ENCODE measurements around the gene MKI67. TPM values are rescaled to one million over a fixed set of nuclear protein-coding genes. Genes with fewer than 3 reads are reported as not detected.

Gene MKI67
- total RNA-seq, 1 experiment from 2014 or later: 111 TPM

DNA sequence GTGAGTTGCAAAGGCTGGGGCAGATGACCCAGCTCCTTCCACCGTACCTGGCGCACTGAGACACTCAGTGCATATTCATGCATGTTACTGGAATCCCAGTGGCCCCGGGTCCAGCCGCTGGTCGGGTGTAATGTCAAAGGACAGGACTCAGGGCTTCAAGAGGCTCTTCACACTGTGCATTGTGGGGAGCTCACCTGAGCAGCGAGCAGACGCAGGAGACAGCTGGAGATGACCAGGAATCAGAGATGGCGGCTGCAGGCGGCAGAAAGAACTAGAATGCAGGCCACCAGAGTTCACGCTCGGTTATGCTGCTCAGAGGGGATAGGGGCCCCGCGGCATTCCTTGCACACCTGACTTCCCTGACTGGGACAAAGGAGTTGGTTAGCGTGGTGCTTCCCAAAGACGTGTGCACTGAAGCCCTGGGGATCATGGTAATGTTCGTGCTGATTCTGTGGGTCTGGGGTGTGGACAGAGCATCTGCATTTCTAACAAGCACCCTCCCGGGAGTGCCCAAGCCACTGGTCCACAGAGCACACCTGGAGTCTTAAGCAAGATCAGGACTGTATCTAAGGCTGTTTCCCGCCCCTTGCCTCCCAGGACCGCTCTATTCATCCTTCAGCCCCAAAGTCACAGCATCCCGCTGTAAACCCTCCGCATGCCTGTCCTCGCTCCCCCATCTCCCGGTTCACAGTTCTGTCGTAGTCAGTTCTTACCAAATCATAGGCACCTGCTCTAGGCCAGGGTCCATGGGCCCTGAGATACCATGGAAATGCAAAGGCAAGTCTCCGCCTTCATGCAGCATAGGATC lies 71.0 kb downstream of the MKI67 start:
- CTCF ChIA-PET: no interaction called here
- peak in 1 of 2 experiments; percentile 14 for DNase-seq
- Histone ChIP-seq H3K36me3 (ENCODE audit: control insufficient read depth, insufficient read depth, low read length) (no peaks in the 10 kb centered on the region), H3K4me1 (no peaks in the 10 kb centered on the region), H3K4me3 (ENCODE audit: low read depth, low read length) (no peak overlapping the region), H3K27me3 (replicated peaks; ENCODE audit: control insufficient read depth, insufficient read depth, low read length) (no peaks in the 10 kb centered on the region), H3K9me3 (no peaks in the 10 kb centered on the region)
- POLR2A ChIA-PET: no interaction called here
- no TSS peak for BruUV-seq (replicated peaks)
- Mint-ChIP-seq H3K36me3 (ENCODE audit: insufficient read depth, unreplicated experiment) (no peaks in the 10 kb centered on the region), H3K9me3 (ENCODE audit: unreplicated experiment) (no peaks in the 10 kb centered on the region), H3K4me1 (ENCODE audit: low read depth, unreplicated experiment) (no peaks in the 10 kb centered on the region), H3K27me3 (ENCODE audit: insufficient read depth, unreplicated experiment) (peaks cover 3% of the 10 kb centered on the region), H3K27ac (ENCODE audit: unreplicated experiment) (no peak overlapping the region), H3K4me3 (ENCODE audit: unreplicated experiment) (no peak overlapping the region)
- intact Hi-C loops (cut with micrococcal nuclease; ENCODE audit: unreplicated experiment): no loop called here
- TF ChIP-seq CTCF (IDR thresholded peaks at IDR 0.05; ENCODE audit: insufficient read depth in 1 of 2, low read depth in 1 of 2, low read length in 1 of 2, severe bottlenecking in 1 of 2, unreplicated experiment in 1 of 2): no peak

DNA sequence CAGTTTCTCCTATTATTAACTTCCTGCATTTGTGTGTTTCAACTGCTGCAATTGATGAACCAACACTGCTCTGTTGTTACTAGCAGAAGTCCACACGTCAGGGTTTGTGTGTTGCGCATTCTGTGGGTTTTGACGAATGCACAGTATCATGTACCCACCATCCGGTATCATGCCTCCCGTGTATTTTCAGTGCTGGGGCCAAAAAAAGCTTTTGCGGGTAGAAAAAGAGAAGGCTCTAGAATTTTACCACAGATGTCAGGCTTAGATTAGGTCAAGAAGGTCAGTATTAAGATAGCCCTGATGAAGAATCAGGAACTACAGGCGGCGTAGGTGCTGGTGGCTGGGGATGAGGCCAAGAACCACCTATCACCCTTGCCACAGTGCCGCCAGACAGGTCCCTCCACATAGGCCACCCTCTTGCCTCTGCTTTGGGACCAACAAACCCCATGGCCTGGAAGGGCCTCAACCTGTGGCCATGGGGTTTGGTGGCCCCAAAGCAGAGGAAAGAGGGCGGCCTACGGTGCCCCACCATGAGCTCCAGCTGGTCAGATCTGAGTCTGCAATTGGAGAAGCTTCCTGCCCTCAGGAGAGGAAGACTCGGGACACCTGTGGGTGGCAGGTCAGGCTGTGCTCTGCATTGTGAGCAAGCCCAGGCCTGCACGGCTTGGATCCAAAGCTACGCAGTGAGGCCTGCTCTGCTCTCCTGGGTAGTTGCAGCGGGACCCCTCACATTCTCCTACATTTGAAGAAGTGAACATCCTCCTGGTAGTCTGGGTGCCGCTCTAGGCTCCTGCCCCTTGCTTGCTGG lies 71.9 kb downstream of the MKI67 start:
- no TSS peak for BruUV-seq (replicated peaks)
- H3K9me3 Mint-ChIP-seq (ENCODE audit: unreplicated experiment): no peaks in the 10 kb centered on the region
- no peak for TF ChIP-seq CTCF (IDR thresholded peaks at IDR 0.05; ENCODE audit: insufficient read depth in 1 of 2, low read depth in 1 of 2, low read length in 1 of 2, severe bottlenecking in 1 of 2, unreplicated experiment in 1 of 2)
- H3K9me3 ChIP-seq: no peaks in the 10 kb centered on the region
- H3K36me3 ChIP-seq (ENCODE audit: control insufficient read depth, insufficient read depth, low read length): no peaks in the 10 kb centered on the region
- ChIA-PET CTCF (no interaction called here), POLR2A (no interaction called here)
- no peaks in the 10 kb centered on the region for H3K36me3 Mint-ChIP-seq (ENCODE audit: insufficient read depth, unreplicated experiment)
- intact Hi-C loops (cut with micrococcal nuclease; ENCODE audit: unreplicated experiment): no loop called here
- no peak overlapping the region for H3K4me3 Mint-ChIP-seq (ENCODE audit: unreplicated experiment)
- H3K4me1 Mint-ChIP-seq (ENCODE audit: low read depth, unreplicated experiment): no peaks in the 10 kb centered on the region
- no peak overlapping the region for H3K27ac Mint-ChIP-seq (ENCODE audit: unreplicated experiment)
- no peaks in the 10 kb centered on the region for H3K27me3 ChIP-seq (replicated peaks; ENCODE audit: control insufficient read depth, insufficient read depth, low read length)
- DNase-seq: no peak
- H3K27me3 Mint-ChIP-seq (ENCODE audit: insufficient read depth, unreplicated experiment): peaks cover 3% of the 10 kb centered on the region
- H3K4me1 ChIP-seq: no peaks in the 10 kb centered on the region
- H3K4me3 ChIP-seq (ENCODE audit: low read depth, low read length): no peak overlapping the region

GRCh38 chr10:128053356-128053755 lies 72.9 kb downstream of the MKI67 start:
- Histone ChIP-seq H3K36me3 (ENCODE audit: control insufficient read depth, insufficient read depth, low read length) (no peaks in the 10 kb centered on the region), H3K27me3 (replicated peaks; ENCODE audit: control insufficient read depth, insufficient read depth, low read length) (no peaks in the 10 kb centered on the region), H3K9me3 (no peaks in the 10 kb centered on the region), H3K4me3 (ENCODE audit: low read depth, low read length) (no peak overlapping the region), H3K4me1 (no peaks in the 10 kb centered on the region)
- DNase-seq: peak in 1 of 2 experiments; percentile 8
- H3K27ac Mint-ChIP-seq (ENCODE audit: unreplicated experiment): no peak overlapping the region
- BruUV-seq (replicated peaks): no TSS peak
- H3K9me3 Mint-ChIP-seq (ENCODE audit: unreplicated experiment): no peaks in the 10 kb centered on the region
- intact Hi-C loops (cut with micrococcal nuclease; ENCODE audit: unreplicated experiment): no loop called here
- no peak for TF ChIP-seq CTCF (IDR thresholded peaks at IDR 0.05; ENCODE audit: insufficient read depth in 1 of 2, low read depth in 1 of 2, low read length in 1 of 2, severe bottlenecking in 1 of 2, unreplicated experiment in 1 of 2)
- ChIA-PET POLR2A (no interaction called here), CTCF (no interaction called here)
- no peaks in the 10 kb centered on the region for H3K4me1 Mint-ChIP-seq (ENCODE audit: low read depth, unreplicated experiment)
- H3K27me3 Mint-ChIP-seq (ENCODE audit: insufficient read depth, unreplicated experiment): peaks cover 3% of the 10 kb centered on the region
- no peaks in the 10 kb centered on the region for H3K36me3 Mint-ChIP-seq (ENCODE audit: insufficient read depth, unreplicated experiment)
- no peak overlapping the region for H3K4me3 Mint-ChIP-seq (ENCODE audit: unreplicated experiment)

Data from Caco-2 (cell line).